Activated B cell treated with CpG ODN at 0.5 μM for 24 hours (primary cell): Measurements from ENCODE around the gene HIKESHI. TPM values are rescaled to one million over a fixed set of nuclear protein-coding genes. Genes with fewer than 3 reads are reported as not detected.

Experiments
- ATAC-seq: fragments of 200-7000 bp; cut with Tn5 transposase; one replicate; pipeline ENCODE4 v1.10.0; 2021; ENCODE audit warnings: low read depth, mild to moderate bottlenecking, moderate library complexity
- CTCF ChIA-PET: fragments of 350-600 bp; sonication (Branson Sonifier 250); formaldehyde crosslinking; loops from one replicate; lab custom pipeline; 2021; ENCODE audit warnings: antibody characterized with exemption; lab: Charles Lee
- POLR2A ChIA-PET: fragments of 350-600 bp; sonication (Branson Sonifier 250); formaldehyde crosslinking; loops from one replicate; lab custom pipeline; 2021; ENCODE audit warnings: antibody characterized with exemption; lab: Charles Lee
- DNase-seq: peaks from one replicate; pipeline ENCODE4 v3.0.0; 2022
- H3K27ac Mint-ChIP-seq: one replicate; pipeline ENCODE4 v1.8.0; 2020; ENCODE audit warnings: mixed read lengths
- H3K27me3 Mint-ChIP-seq: one replicate; pipeline ENCODE4 v1.8.0; 2021; ENCODE audit warnings: mixed read lengths
- H3K36me3 Mint-ChIP-seq: one replicate; pipeline ENCODE4 v1.8.0; 2021; ENCODE audit warnings: low read depth, mixed read lengths
- H3K4me1 Mint-ChIP-seq: one replicate; pipeline ENCODE4 v1.8.0; 2021; ENCODE audit warnings: mixed read lengths
- H3K4me3 Mint-ChIP-seq: one replicate; pipeline ENCODE4 v1.8.0; 2020; ENCODE audit warnings: mild to moderate bottlenecking, mixed read lengths
- H3K9me3 Mint-ChIP-seq: one replicate; pipeline ENCODE4 v1.8.0; 2020; ENCODE audit warnings: mixed read lengths
- CTCF ChIP-seq: fragments of 200-600 bp; IDR thresholded peaks from one replicate; pipeline ENCODE4 v1.8.0; 2022; ENCODE audit warnings: antibody characterized with exemption, mild to moderate bottlenecking
- intact Hi-C: fragments of 100-400 bp; cut with micrococcal nuclease; formaldehyde crosslinking; loops from one replicate; pipeline ENCODE4 v1.15.1; 2024
- total RNA-seq: library from RNA; stranded (reverse); gene quantifications from 2 replicates; pipeline ENCODE4 v1.2.3, GENCODE V29; 2022

The HIKESHI gene
- total RNA-seq, 1 donor from 2014 or later, result 35.6 TPM

DNA sequence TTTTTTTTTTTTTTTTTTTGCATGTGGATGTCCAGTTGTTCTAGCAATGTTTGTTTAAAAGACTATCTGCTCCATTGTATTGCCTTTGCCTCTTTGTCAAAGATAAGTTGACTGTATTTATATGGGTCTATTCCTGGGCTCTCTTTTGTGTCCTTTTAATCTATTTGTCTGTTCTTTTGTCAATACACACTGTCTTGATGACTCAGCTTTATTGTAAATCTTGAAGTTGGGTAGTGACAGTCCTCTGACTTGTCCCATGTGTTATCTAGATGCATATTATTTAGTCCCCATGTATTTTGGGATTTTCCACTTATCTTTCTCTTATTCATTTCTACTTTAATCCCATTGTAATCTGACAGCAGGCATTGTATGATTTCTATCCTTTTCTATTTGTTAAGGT lies 75.9 kb downstream of the HIKESHI start:
- TF ChIP-seq CTCF, result no peak
- no peak for DNase-seq
- CTCF ChIA-PET, result no interaction called here
- Mint-ChIP-seq H3K9me3 (peaks cover 2% of the 10 kb centered on the region), H3K4me1 (no peaks in the 10 kb centered on the region), H3K27me3 (peaks cover 9% of the 10 kb centered on the region), H3K27ac (no peak overlapping the region), H3K36me3 (no peaks in the 10 kb centered on the region), H3K4me3 (no peak overlapping the region)
- ATAC-seq, result no peak
- POLR2A ChIA-PET, result no interaction called here
- intact Hi-C loops, result no loop called here

DNA sequence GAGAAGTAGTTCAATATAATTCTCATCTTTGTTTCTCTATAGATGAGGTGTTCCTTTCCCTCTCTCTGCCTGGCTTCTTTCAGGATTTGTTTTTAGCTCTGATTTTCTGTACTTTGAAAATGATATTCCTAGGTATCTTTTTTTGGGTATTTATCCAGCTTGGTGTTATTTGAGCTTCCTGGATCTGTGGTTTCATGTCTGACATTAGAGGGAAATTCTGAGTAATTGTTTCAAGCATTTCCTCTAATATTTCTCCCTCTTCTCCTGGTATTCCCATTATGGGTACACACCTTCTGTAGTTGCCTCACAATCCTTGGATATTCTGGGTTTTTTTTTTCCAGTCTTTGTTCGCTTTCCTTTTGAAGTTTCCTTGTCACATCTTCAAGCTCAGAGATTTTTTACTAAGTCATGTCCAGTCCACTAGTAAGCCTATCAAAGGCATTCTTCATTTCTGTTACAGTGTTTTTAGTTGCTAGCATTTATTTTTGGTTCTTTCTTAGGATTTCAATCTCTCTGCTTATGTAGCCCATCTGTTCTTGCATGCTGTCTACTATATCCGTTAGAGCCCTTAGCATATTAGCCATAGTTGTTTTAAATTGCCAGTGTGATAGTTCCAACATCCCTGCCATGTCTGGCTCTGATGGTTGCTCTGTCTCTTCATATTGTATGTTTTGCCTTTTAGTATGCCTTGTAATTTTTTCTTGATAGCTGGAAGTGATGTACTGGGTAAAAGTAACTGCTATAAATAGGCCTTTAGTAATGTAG lies 78.4 kb downstream of the HIKESHI start:
- H3K4me3 Mint-ChIP-seq, result no peak overlapping the region
- intact Hi-C loops, result no loop called here
- H3K36me3 Mint-ChIP-seq, result no peaks in the 10 kb centered on the region
- no peak for DNase-seq
- peaks cover 2% of the 10 kb centered on the region for H3K27me3 Mint-ChIP-seq
- CTCF ChIA-PET, result no interaction called here
- H3K9me3 Mint-ChIP-seq, result peaks cover 2% of the 10 kb centered on the region
- no peak for ATAC-seq
- H3K27ac Mint-ChIP-seq, result no peak overlapping the region
- POLR2A ChIA-PET, result no interaction called here
- TF ChIP-seq CTCF, result no peak
- no peaks in the 10 kb centered on the region for H3K4me1 Mint-ChIP-seq

DNA sequence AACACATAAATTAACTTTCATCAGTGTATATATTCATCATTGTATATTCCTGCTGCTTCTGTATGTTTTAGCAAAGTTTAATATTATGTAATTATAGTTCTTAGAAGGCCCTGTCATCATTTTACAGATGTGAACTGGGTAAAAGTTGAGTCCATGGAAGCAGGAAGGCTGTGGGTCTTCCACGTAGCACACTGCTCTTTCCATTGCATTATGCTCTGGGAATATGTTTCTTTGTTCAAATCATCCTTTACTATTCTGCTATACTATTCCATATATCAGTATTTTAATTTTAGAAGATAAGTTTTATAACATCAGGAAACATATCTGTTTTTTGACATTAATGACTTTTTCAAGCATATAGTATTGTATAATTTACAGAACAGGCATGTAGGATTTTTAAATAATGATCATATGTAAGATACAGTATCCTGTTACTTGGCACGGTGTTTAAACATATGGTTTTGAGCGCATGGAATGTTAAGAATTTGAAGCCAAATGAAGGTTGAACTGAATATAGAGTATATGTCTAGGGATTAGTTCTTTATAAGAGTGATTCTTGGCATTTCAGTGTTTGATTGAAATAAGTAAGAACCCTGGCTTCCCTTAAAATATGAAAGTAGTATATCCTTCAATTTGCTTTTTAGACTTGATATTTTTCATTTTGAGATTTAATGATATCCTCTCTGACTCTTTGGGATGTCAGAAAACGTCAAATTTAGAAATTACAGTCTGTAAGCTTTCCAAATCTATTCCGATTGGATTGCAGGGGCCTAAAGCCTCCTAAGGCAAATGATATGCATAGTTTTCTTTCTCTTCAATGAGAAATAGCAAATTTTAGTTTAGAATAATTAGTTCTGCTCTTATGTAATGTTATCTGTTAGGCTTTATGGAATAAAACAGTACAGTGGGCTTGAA lies 81.3 kb downstream of the HIKESHI start:
- TF ChIP-seq CTCF, result no peak
- no peak for DNase-seq
- no peak overlapping the region for H3K4me3 Mint-ChIP-seq
- H3K9me3 Mint-ChIP-seq, result no peaks in the 10 kb centered on the region
- CTCF ChIA-PET, result no interaction called here
- no peaks in the 10 kb centered on the region for H3K4me1 Mint-ChIP-seq
- intact Hi-C loops, result no loop called here
- no peak overlapping the region for H3K27ac Mint-ChIP-seq
- POLR2A ChIA-PET, result no interaction called here
- peaks cover under 1% of the 10 kb centered on the region for H3K27me3 Mint-ChIP-seq
- ATAC-seq, result no peak
- no peaks in the 10 kb centered on the region for H3K36me3 Mint-ChIP-seq

DNA sequence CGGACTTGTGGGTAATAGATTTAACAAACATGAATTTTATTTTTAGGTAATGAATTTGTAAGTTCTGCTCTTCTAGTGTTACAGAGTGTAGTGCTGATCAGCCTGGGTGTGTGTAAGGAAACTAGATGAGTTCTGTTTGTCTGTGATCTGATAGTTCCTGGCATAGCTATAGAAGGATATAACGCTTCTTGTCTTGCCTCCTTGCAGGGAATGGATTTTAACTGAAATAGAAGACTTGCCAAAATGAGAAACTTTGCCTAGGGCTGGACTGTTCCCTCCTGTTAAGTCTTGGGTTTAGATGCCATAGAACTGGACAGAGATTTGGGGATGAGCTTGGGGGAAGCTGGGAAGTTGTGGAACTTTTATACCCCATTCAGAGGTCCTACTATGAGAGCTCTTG lies 84.2 kb downstream of the HIKESHI start:
- intact Hi-C loops, result no loop called here
- Mint-ChIP-seq H3K36me3 (no peaks in the 10 kb centered on the region), H3K9me3 (no peaks in the 10 kb centered on the region), H3K4me1 (no peaks in the 10 kb centered on the region), H3K27me3 (no peaks in the 10 kb centered on the region), H3K27ac (no peak overlapping the region), H3K4me3 (no peak overlapping the region)
- ATAC-seq (no peak), DNase-seq (no peak)
- ChIA-PET POLR2A (no interaction called here), CTCF (no interaction called here)
- TF ChIP-seq CTCF, result no peak

DNA sequence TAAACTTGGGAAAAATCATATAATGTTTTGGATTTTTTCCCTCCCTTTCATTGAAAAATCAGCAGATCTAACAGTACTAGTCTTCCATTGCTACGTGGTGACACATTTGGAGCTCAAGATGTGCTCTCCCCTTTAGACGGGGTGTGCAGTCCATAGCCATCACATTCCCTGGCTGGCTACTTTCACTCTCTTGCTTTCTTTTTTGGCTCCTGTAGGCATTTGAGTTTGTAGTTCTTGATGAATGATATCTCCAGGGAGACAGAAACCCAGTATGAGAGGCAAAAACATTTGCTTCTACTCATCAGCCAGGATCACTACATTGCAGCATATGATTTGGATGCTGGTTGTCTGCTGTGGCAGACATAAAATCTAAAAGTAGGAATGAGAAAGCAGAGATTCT lies 84.7 kb downstream of the HIKESHI start:
- intact Hi-C loops, result no loop called here
- Mint-ChIP-seq H3K9me3 (no peaks in the 10 kb centered on the region), H3K4me1 (no peaks in the 10 kb centered on the region), H3K27me3 (no peaks in the 10 kb centered on the region), H3K27ac (no peak overlapping the region), H3K4me3 (no peak overlapping the region), H3K36me3 (no peaks in the 10 kb centered on the region)
- no peak for TF ChIP-seq CTCF
- DNase-seq (no peak), ATAC-seq (no peak)
- CTCF ChIA-PET, result no interaction called here
- POLR2A ChIA-PET, result no interaction called here
